Measurements from ENCODE around the gene REXO1. TPM values are rescaled to one million over a fixed set of nuclear protein-coding genes. Genes with fewer than 3 reads are reported as not detected.

REXO1 gene
- total and polyA plus RNA-seq, 2 of the 8 experiments (the other 6 are each of a cell fraction or from before 2014, with no cell fraction given): 42.4 to 44.3 TPM

DNA sequence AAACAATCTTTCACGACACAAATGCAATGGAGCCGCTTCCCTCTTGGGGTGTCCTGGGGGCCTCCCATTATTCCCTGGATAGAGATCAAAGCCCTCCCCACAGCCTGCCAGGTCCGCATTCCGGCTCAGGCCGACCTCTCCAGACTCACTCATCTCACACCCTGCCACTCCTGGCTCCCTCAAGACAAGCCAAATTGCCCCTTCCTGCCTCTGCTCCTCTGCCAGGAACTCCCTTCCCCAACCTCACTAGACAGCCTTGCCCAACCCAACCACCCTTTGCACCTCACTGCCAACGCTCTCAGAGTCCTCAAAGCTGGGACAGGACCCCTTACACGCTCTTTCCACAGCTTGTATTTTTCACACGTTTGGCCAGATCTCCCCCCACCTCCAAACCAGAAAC lies 35.5 kb upstream of the REXO1 start:
- H3K27me3 ChIP-seq (replicated peaks in 1 of 4; ENCODE audit: control insufficient read depth in 3 of 4, extremely low read depth in 1 of 4, insufficient read depth in 3 of 4, low read length in 3 of 4): no peaks in the 10 kb centered on the region; a peak in 2 of 7 replicates
- no peak overlapping the region for H3K4ac ChIP-seq (replicated peaks; ENCODE audit: insufficient read length, low read depth, low read length)
- peaks cover 6% of the 10 kb centered on the region; the same call in 1 of the 2 replicates for H3K23me2 ChIP-seq (ENCODE audit: low read depth, low read length)
- peak overlapping the region; percentile 81 to 85; a peak in 3 of 4 replicates for H3K4me2 ChIP-seq (ENCODE audit: insufficient read depth in 1 of 2, low read depth in 2 of 2, low read length in 2 of 2)
- ChIA-PET CTCF (ENCODE audit: partially characterized antibody) (interaction anchor here (1.3 kb wide), 1 partner anchor 62 kb away, joined by 3 read pairs; no protein-coding TSS in a partner anchor), POLR2A (ENCODE audit: partially characterized antibody) (interaction anchor here (1.3 to 1.4 kb wide), 3 partner anchors 15 to 165 kb away, joined by 4 to 5 read pairs (median 4); partner anchors contain the start of genes ADAT3 and SCAMP4)
- H2AFZ ChIP-seq (ENCODE audit: low read length): no peak overlapping the region
- no peak overlapping the region for H2BK120ac ChIP-seq (replicated peaks; ENCODE audit: low read depth, low read length)
- H3K4me1 ChIP-seq (replicated peaks in 1 of 4; ENCODE audit: control insufficient read depth in 3 of 4, insufficient read depth in 4 of 4, low read length in 3 of 4): peaks cover 3 to 14% (median 9%) of the 10 kb centered on the region in 4 experiments; a peak in 6 of 7 replicates
- H2BK15ac ChIP-seq (ENCODE audit: low read length): no peak overlapping the region
- H3K9me3 ChIP-seq (ENCODE audit: insufficient read depth in 2 of 2, low read depth in 1 of 2, low read length in 1 of 2): no peaks in the 10 kb centered on the region
- no peaks in the 10 kb centered on the region for H3K36me3 ChIP-seq (ENCODE audit: control insufficient read depth in 2 of 4, insufficient read depth in 4 of 4, low read length in 3 of 4)
- H3K79me2 ChIP-seq (ENCODE audit: control insufficient read depth in 1 of 2, insufficient read depth in 2 of 2, low read length in 2 of 2): peaks cover 7 to 29% of the 10 kb centered on the region in 2 experiments; a peak in 3 of 4 replicates
- no peak overlapping the region for H4K5ac ChIP-seq (ENCODE audit: insufficient read length, low read depth, low read length)
- no peak overlapping the region for H2AK5ac ChIP-seq (ENCODE audit: low read depth, low read length)
- no peak overlapping the region for H3K23ac ChIP-seq (ENCODE audit: insufficient read length)
- no peak overlapping the region for H3K56ac ChIP-seq (replicated peaks; ENCODE audit: insufficient read length, low read depth, low read length)
- H2BK5ac ChIP-seq (ENCODE audit: low read depth, low read length): no peak overlapping the region
- H3K79me1 ChIP-seq (ENCODE audit: low read depth, low read length): peaks cover 23% of the 10 kb centered on the region
- WGBS, 2 experiments (ENCODE audit: extremely low coverage in 1 of 2, insufficient coverage in 1 of 2, insufficient read length in 1 of 2, insufficient replicate concordance in 2 of 2, low coverage in 1 of 2, low lambda C conversion rate in 2 of 2, missing lambda C conversion rate in 1 of 2): 81% methylated on average over 8 of the region's 8 CpGs; no CpG with 5 or more reads in 1 of the 2 experiments
- H3K9ac ChIP-seq (replicated peaks in 1 of 4; ENCODE audit: extremely low read depth in 1 of 4, low read depth in 3 of 4, low read length in 3 of 4): no peak overlapping the region
- H4K20me1 ChIP-seq (replicated peaks in 1 of 2; ENCODE audit: control insufficient read depth in 1 of 2, insufficient read depth in 2 of 2, low read length in 2 of 2): peaks cover 13 to 23% of the 10 kb centered on the region in 2 experiments
- H3K18ac ChIP-seq (ENCODE audit: extremely low read depth, low read length): no peak overlapping the region
- DNase-seq (ENCODE audit: low read depth in 1 of 2, low spot score in 2 of 2): no peak
- H4K91ac ChIP-seq (replicated peaks; ENCODE audit: insufficient read length, low read length): no peak overlapping the region
- no peak for FAIRE-seq
- H2BK20ac ChIP-seq (ENCODE audit: low read length): no peak overlapping the region
- H4K8ac ChIP-seq (ENCODE audit: extremely low read depth, insufficient read depth, low read length): no peak overlapping the region
- no peak overlapping the region for H3K14ac ChIP-seq (ENCODE audit: insufficient read length)
- no peak overlapping the region for H3K27ac ChIP-seq (ENCODE audit: low read depth, low read length)
- peak overlapping the region in 2 of 4 experiments; percentile 77 to 81; a peak in 5 of 8 replicates for H3K4me3 ChIP-seq (ENCODE audit: extremely low read depth in 1 of 4, insufficient read depth in 2 of 4, low read depth in 3 of 4, low read length in 4 of 4)
- H2BK12ac ChIP-seq (ENCODE audit: low read depth, low read length): no peak overlapping the region
- TF ChIP-seq SAP30 (IDR thresholded peaks at IDR 0.05; ENCODE audit: insufficient read depth, insufficient replicate concordance, low read length): no peak

Data from H1 (cell line).